SW 1271 (cell line): Measurements from ENCODE around the gene TYMS.

ENCODE experiments used
- DNase-seq, 2 experiments: peaks; one replicate each; lab custom pipeline; 2025; lab: John Stamatoyannopoulos, UW

TYMS gene

GRCh38 chr18:647304-647703 lies 10.1 kb upstream of the TYMS start:
- no peak for DNase-seq

- no peak for DNase-seq
These were observed 8.1 kb upstream of the TYMS start for GRCh38 chr18:649341-649740.

- no peak for DNase-seq
These were observed 7.0 kb upstream of the TYMS start for GRCh38 chr18:650428-650858.

- no peak for DNase-seq
These were observed 5.3 kb upstream of the TYMS start for GRCh38 chr18:652131-652530.

- no peak for DNase-seq
These were observed 3.9 kb upstream of the TYMS start for GRCh38 chr18:653512-653911.

GRCh38 chr18:654601-655000 lies 2.9 kb upstream of the TYMS start:
- no peak for DNase-seq

GRCh38 chr18:655445-655844 lies 2.0 kb upstream of the TYMS start:
- DNase-seq: no peak

- peak; percentile 74 to 83 for DNase-seq
These were observed 821 bp downstream of the TYMS start for GRCh38 chr18:658001-658946.

GRCh38 chr18:658947-659533 lies 1.6 kb downstream of the TYMS start:
- DNase-seq: no peak

- no peak for DNase-seq
These were observed 2.1 kb downstream of the TYMS start for GRCh38 chr18:659597-659996.

- no peak for DNase-seq
These were observed 4.7 kb downstream of the TYMS start for GRCh38 chr18:662197-662596.

- no peak for DNase-seq
These were observed 8.7 kb downstream of the TYMS start for GRCh38 chr18:666177-666576.

- DNase-seq: no peak
These were observed 9.2 kb downstream of the TYMS start for GRCh38 chr18:666628-667027.

- no peak for DNase-seq
These were observed 10.8 kb downstream of the TYMS start for GRCh38 chr18:668260-668659.

- no peak for DNase-seq
These were observed 11.6 kb downstream of the TYMS start for GRCh38 chr18:669077-669476.

GRCh38 chr18:670522-670921 lies 13.1 kb downstream of the TYMS start:
- DNase-seq: no peak

- no peak for DNase-seq
These were observed 14.0 kb downstream of the TYMS start for GRCh38 chr18:671405-671804.

- no peak for DNase-seq
These were observed 15.9 kb downstream of the TYMS start for GRCh38 chr18:673317-673716.

GRCh38 chr18:673769-674168 lies 16.3 kb downstream of the TYMS start:
- no peak for DNase-seq

- DNase-seq: no peak
These were observed 17.9 kb downstream of the TYMS start for GRCh38 chr18:675307-675706.

- no peak for DNase-seq
These were observed 18.6 kb downstream of the TYMS start for GRCh38 chr18:676069-676468.

GRCh38 chr18:676736-677135 lies 19.3 kb downstream of the TYMS start:
- no peak for DNase-seq

GRCh38 chr18:677145-677544 lies 19.7 kb downstream of the TYMS start:
- DNase-seq: no peak
